HEK293 (cell line): ENCODE data around the gene LAMTOR5.

Experiments used
- CTCF ChIP-seq: fragments of 450-650 bp; formaldehyde crosslinking; IDR thresholded peaks from 2 replicates; pipeline ENCODE4 v1.5.1; 2016; ENCODE audit warnings: missing biosample characterization, missing genetic modification characterization
- YY1 ChIP-seq: fragments of 450-650 bp; formaldehyde crosslinking; IDR thresholded peaks from 2 replicates; pipeline ENCODE4 v1.5.1; 2018; ENCODE audit warnings: missing biosample characterization, missing genetic modification characterization
- ZNF24 ChIP-seq: fragments of 450-650 bp; formaldehyde crosslinking; IDR thresholded peaks from 2 replicates; pipeline ENCODE4 v1.5.1; 2016; ENCODE audit warnings: missing biosample characterization, missing genetic modification characterization
- ZNF311 ChIP-seq: fragments of 450-650 bp; formaldehyde crosslinking; IDR thresholded peaks from 2 replicates; pipeline ENCODE4 v1.5.1; 2017; ENCODE audit warnings: missing biosample characterization, missing genetic modification characterization, borderline replicate concordance
- ZNF366 ChIP-seq: fragments of 450-650 bp; formaldehyde crosslinking; conservative IDR thresholded peaks from 2 replicates; pipeline ENCODE4 v1.5.1; 2016; ENCODE audit warnings: missing biosample characterization, missing genetic modification characterization
- ZNF416 ChIP-seq: fragments of 450-650 bp; formaldehyde crosslinking; IDR thresholded peaks from 2 replicates; pipeline ENCODE4 v1.5.1; 2016; ENCODE audit warnings: missing biosample characterization, missing genetic modification characterization
- ZNF426 ChIP-seq: fragments of 450-650 bp; formaldehyde crosslinking; IDR thresholded peaks from 2 replicates; pipeline ENCODE4 v1.5.1; 2017; ENCODE audit warnings: missing biosample characterization, missing genetic modification characterization, mild to moderate bottlenecking, inconsistent platforms, moderate library complexity
- ZNF580 ChIP-seq: fragments of 450-650 bp; formaldehyde crosslinking; IDR thresholded peaks from 2 replicates; pipeline ENCODE4 v1.5.1; 2016; ENCODE audit warnings: missing biosample characterization, missing genetic modification characterization
- ZNF776 ChIP-seq: fragments of 450-650 bp; formaldehyde crosslinking; IDR thresholded peaks from 2 replicates; pipeline ENCODE4 v1.5.0; 2017; ENCODE audit warnings: missing biosample characterization, missing genetic modification characterization, borderline replicate concordance

- TF ChIP-seq ZNF366 (no peak), ZNF416 (tag by site-specific recombination) (no peak), YY1 (tag by site-specific recombination) (no peak), ZNF776 (tag by site-specific recombination) (no peak), ZNF24 (tag by site-specific recombination) (no peak), CTCF (no peak), ZNF580 (tag by site-specific recombination) (no peak), ZNF426 (tag by site-specific recombination) (no peak), ZNF311 (tag by site-specific recombination) (no peak)
These were observed 32.0 kb downstream of the LAMTOR5 start for GRCh38 chr1:110375490-110375889.
